ENCODE results near the gene DCDC1.

DNA sequence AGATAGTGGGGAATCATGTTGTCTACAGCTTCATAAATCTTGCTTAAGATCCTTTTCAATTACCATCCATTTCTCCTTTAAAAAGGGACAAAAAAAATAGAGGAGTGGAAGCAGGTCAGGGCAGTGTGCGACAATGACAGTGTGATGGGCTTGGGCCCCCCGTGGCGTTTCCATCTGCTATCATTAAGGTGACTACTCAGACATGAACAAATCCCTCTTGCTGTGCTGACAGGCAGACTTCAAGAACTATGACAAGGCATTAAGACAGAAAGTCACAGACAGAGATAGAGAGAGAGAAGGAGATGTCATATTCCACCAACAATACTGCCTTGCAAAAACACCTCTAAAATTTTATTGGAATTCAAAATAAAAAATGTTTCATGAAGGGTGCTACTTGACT, 263.2 kb downstream of the DCDC1 start:
- TF ChIP-seq EP300 (IDR thresholded peaks at IDR 0.05) (no peak), POLR2AphosphoS5 (IDR thresholded peaks at IDR 0.05) (no peak), POLR2A (IDR thresholded peaks at IDR 0.05) (no peak)

Measured in suprapubic skin (tissue), 4 donors.